Left hindlimb (tissue), 1 donor: ENCODE measurements around the gene ST6GALNAC3.

Source experiments
- DNase-seq: peaks from one replicate; pipeline ENCODE4 v3.0.0-alpha.2; 2018

Gene ST6GALNAC3

DNA sequence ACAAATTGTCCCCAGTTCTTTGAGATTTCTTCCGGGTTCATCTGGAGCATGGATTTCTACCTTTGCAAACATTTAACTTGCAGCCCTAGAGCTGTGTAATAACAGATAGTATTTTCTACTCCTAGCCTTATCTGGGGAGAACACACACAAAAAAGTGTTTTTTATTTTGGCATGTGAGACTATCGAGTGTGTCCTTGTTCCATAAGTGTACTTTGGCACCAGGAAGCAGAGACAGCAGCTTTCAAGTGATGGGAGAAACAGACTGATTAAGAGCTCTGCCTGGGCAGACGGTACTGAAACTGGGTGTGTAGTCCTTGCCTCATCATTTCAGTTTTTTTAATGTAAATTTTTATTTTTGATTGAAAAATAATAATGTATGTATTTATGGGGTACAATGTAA is 297.4 kb downstream of the ST6GALNAC3 start:
- no peak for DNase-seq

DNA sequence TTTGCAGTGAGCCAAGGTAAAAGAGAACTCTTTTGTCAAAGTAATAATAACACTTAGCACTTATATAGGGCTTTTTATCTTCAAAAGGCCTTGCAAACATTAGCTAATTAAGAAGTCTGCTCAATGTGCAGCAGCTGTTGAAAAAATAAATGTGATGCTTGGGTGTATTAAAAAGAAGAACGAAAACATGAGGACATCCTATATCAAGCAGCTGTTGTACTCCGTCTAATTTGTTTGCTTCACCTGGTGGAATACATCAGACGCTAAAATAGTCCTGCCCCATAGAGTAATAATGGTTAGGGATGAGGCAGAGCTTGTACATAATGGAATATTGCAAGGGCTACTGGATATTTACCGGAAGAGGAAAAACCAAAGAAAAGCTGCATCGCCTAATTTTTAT is 299.5 kb downstream of the ST6GALNAC3 start:
- DNase-seq = no peak

DNA sequence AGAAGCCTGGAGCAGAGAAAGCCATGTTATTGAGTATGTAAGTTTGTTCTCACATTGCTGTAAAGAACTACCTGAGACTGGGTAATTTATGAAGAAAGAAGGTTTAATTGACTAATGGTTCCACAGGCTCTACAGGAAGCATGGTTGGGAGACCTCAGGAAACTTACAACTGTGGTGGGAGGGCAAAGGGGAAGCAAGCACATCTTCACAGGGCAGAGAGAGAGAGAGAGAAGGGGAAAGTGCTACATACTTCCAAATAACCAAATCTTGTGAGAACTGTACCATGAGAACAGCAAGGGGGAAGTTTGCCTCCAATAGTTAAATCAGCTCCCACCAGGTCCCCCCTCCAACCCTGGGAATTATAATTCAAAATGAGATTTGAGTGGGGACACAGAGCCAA is 302.7 kb downstream of the ST6GALNAC3 start:
- no peak for DNase-seq

DNA sequence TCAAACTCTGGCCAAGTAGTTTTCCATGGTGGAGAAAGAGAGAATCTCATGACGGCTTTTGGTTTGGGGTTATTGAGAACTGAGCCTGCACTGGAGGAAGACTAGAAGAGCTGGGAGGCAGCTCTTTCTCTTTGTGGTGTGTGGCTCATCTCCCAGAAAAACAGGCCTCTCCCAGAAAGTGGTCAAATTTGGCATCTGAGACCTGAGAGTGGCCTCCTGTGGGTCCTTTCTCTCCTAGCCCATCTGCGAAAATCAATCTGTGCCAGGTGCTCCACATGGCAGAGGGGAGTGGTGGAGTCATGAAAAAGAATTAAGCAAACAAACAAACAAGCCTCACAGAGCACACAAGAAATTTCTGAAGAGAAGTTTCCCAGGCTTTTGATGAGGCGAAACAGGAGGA is 305.0 kb downstream of the ST6GALNAC3 start:
- no peak for DNase-seq

DNA sequence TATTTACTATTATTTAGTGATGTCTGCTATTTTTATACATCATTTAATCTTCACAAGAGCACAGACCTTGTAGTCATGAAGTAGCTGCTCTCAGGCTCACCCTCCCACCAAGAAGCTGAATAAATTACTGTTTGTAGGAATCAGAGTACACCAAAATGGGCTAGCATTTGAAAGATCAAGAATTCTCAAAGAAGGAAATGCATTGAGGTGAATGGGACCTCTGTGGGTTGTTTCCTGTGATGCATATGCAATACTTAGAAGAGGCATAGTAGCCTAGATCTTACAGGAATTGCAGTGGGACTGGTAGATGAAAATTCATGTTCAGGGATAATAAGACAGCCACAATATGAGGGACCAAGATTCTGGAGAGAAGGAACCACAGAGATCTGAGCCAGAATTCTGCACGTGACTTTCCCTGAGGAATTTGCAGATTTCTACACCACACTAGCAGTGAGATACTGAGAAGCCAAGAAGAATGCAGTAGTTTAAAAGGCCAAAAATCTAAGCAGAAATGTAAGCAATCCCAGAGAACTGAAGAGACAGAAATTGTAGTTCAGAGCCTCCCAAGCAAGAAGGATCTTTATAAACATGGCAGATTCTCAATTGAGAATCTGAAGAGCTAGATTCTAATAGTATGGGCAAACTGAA is 307.0 kb downstream of the ST6GALNAC3 start:
- DNase-seq = no peak

DNA sequence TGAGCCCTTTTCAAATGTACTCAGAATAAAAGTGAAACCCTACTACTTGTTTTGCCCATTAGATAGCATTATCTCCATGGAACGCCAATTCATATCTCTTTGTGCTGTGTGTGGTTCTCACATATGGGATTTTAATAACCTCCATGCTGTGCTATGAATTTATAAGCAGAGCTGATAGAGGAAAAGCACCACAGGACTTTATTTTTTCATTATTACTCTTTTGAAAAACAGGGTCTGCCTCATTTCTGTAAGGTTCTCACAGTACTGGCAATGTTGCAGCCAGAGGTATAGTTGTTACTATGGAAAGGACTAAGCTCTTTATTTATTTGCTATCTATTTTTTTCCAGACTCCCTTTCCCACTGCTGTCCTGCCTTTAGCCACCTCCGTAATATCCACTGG is 313.7 kb downstream of the ST6GALNAC3 start:
- no peak for DNase-seq

DNA sequence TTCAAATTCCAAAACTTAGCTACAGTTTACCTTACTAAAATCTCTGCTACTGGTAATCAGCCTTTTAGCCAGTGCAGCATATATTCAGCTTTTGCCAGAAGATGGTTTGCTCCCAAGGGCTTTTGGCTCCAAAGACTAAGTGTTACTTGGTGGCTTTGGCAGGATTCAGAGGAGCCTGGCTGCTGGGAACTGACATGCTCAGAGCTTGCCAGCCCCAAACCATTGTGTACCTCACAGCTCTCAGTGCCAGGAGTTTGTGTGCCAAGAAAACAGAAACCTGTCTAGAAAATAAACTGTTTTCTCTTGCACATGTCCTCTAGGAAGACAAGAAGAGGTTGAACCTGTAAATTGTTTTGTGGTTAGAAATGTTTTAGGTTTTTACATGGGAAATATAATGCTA is 315.9 kb downstream of the ST6GALNAC3 start:
- no peak for DNase-seq

DNA sequence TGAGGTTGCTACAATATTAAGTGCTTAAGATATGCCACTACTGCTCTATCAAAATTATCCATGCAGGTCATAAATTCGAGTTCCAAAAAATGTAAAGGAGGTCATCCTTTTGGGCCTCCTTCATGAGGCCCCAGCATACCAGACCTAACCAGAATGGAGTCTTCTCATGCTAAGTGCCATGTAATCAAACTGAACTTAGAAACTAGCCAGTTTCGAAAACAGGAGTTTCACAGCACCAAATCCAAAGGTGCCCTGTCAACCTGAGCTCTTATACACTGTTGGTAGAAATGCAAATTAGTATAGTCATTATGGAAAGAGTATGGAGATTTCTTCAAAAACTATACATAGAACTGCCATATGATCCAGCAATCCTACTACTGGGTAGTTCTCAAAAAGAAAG is 320.5 kb downstream of the ST6GALNAC3 start:
- DNase-seq = no peak

DNA sequence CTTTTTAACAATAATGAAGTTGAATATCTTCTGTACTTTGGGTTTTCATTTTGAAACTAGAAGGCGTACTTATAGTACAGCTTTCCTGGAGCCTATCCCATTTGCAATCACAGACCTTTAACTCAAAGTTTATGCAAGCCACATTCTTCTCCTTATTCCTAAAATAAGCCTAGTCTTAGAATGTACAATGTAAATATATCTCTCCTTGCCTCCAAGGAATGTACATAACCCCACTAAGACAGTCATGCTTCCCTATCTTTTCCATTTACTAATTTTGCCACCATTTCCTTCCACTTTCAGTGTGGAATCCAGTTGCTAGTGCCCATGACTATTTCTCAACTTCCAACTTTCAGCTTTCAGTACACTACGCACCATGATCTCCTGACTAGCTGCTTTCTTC is 327.6 kb downstream of the ST6GALNAC3 start:
- DNase-seq = no peak

DNA sequence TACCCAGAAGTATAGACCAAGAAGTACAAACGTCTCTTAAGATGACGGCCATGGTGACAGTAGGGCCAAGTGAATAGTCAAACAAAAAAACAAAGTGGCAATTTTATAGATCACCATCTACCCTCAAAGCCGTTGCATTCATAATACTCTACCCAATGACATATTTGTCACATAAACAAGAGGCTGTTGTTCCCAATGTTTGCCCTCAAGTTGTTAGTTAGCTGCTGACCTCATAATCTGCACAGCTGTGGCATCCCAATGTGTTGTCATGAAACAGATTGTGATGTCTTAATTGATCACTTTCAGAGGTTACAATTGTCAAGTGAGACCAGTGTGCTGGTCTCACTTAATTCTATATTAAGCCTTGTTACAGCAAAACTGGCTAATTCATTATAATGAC is 333.8 kb downstream of the ST6GALNAC3 start:
- no peak for DNase-seq

DNA sequence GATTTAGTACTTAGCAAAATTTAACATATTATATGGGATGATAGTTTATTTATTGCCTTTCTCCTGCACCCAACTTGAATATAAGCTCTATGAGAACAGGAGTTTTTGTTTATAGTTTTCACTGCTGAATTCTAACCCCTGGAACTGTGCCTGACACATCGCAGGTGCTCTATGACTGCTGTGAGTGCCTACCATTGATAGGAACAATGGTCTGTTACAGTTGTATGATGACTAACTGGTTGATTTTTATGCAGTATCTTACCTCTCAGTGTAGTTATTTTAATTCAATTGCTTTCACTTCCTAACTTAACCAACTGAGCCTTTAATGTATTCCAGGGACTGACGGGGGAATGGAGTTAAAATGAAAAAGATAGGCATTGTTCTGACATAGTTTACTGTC is 336.0 kb downstream of the ST6GALNAC3 start:
- no peak for DNase-seq

DNA sequence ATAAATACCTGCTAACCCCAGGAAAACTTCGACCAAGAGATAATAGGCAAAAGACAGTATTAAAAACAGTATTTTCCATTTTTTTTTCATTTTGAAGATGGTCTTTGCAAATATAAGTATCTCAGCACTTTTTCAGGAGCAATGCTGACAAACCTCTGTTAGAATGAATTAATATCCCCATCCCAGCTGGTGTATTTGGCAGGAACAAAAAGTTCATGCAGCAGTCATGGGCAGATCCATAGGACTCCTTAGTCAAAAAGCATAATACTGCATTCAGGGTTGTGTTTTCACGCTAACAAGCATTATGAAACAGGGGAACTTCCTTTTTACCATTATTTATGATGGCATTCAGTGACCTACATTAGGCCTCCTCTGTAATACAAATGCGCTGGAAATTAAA is 344.0 kb downstream of the ST6GALNAC3 start:
- DNase-seq = no peak

DNA sequence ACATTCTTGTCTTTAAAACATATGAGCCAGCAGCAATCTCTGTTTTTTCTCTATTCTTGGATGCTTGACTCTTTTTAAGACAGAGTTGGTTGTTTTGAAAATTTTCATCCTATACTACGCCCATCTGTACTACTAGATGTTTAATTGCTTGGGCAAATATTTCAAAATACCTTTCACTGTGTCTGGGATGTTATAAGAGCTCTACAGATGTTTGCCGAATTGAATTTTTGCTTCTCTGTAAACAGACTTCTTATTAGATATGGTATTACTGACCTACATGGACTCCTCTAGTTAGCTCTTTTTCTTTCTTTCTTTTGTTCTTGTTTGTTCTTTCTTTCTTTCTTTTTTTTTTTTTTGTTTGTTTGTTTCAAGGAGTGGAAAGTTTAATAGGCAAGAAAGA is 345.1 kb downstream of the ST6GALNAC3 start:
- no peak for DNase-seq

DNA sequence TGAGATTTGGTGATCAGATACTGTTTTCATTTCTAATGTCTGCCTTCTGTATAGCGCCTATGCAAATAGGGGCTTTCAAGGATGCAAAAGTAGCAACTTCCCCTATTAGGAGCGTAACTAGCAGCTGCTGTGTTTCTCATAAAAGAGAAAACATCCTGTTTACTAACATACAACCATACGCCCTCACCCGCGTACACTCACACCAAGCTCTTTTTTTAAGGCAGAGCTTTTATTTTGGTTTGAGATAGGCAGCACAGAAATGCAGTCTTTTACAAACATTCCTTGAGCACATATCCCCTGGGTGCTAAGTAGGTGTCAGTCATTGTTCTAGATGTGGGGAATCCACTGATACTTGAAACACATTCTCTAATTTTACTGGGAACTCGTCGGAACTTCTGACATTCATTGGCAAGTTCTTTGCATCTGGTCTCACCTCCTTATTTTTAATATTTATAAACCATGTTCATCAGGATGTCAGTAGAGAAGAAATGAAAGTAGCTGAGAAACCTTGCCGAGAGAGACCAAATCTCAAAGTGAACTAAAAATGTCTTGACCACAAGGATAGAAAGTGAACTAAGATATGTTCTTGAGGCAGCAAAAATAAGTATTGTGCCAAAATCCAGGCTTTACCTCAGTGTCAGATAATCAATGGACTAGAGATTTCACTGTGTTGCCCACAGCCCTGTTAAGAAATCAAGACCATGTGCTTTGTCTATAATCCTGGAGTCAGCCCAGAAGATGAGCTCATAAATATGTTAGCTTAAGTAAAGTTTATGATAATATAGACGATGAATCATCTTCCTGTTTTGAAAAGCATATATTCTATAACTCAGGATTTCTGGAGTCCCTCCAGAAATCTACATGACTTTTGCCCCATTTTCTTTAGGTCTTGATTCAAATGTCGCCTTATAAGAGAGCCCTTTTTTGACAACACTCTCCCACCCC is 350.9 kb downstream of the ST6GALNAC3 start:
- no peak for DNase-seq

DNA sequence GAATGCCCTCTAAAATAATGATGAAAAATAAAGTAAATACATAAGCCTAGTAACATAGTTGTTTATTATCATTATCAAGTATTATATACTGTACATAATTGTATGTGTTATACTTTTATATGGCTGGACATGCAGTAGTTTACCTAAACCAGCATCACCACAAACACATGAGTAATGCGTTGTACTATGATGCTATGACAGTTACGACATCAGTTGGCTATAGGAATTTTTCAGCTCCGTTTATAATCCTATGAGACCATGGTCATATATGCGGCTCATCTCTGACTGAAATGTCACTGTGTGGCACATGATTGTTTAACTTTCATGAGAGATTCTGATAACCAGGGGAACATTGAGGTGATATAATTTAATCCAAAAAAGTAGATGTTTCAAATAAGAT is 352.1 kb downstream of the ST6GALNAC3 start:
- DNase-seq = no peak

DNA sequence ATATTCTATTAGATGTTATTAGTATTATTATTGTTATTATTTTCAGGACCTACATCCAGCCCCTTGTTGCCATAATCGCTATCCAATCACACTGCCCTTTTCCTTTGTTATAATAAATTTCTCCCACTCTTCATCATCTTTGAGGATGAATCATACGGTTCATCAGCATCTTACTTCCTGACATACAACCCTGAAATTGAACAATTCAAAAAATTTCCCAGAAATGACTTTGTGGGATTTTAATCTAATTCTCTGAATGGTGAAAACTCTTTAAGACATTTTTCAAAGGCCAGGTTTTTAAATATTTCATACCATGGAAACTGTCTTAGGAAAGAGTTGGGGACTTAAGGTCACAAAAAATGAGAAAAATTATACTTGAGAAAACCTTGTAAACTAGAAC is 353.5 kb downstream of the ST6GALNAC3 start:
- no peak for DNase-seq

DNA sequence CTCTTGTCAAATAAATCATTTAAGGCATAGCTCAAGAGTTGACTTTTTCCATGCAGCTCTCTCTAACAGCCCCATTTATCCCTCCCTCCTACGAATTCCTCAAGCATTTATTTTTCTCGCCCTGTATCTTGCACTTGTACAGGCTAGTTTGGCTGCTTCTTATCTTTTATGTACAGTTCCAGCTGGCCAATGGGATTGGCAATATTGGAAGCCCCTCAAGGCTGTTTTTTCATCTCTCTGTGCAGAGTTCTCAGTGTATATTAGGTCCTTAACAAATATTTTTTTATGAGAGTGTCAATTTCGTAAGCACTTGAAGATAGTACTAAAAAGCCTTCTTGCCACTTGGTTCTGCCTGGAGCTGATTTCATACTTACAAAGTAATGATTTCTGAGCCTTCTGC is 356.0 kb downstream of the ST6GALNAC3 start:
- no peak for DNase-seq

DNA sequence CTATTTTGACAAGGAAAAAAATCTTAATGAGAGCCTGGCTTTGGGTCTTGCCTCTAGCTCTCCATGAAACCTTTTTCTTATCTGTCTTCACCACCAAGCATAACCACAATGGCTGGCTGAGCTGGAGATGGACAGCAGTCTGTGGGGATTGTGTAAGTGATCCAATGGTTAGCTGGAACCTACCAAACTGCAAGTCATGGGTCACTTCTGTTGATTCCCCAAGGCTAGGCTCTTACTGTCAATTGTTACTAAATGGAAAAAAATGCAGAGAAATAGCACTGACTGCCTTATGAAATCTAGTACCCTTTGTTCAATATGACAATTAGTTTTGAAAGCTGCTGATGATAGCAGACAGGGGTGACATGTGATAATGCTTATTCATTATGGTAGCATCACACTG is 359.0 kb downstream of the ST6GALNAC3 start:
- DNase-seq = no peak

DNA sequence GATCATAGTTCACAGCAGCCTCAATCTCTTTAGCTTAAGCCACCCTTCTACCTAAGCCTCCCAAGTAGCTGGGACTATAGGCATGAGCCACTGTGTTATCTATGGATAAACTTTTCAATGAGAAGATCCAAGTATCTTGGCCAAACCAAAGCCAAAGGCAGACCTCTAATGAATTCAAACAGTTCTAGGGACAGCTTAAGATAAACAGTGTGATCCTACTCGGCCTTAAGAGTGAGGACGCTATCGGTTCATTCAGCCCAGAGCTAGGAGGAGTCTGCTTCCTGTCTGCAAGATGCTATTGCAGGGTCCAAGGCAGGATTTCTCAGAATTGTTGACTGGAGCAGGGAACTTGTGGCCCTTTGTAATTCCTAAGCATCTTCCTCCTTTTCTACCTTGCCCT is 368.7 kb downstream of the ST6GALNAC3 start:
- no peak for DNase-seq

DNA sequence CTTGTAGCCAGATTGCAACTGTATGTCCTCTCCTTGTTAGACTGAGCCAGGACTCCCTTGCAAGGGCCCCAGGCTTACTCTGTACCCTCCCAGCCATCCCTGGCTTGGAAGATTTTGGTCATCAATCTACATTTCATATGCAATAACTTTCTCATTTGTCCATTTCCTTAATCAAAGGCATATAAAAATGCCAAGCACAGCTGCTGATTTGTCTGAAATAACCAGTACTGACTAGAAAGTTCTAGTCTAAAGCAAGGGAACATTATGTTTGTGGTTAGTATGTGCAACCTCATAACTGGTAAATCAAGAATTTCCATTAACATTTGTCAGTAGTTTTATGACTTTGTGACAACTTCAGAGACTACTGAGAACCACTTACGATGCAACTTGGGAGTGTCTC is 370.2 kb downstream of the ST6GALNAC3 start:
- DNase-seq = no peak

DNA sequence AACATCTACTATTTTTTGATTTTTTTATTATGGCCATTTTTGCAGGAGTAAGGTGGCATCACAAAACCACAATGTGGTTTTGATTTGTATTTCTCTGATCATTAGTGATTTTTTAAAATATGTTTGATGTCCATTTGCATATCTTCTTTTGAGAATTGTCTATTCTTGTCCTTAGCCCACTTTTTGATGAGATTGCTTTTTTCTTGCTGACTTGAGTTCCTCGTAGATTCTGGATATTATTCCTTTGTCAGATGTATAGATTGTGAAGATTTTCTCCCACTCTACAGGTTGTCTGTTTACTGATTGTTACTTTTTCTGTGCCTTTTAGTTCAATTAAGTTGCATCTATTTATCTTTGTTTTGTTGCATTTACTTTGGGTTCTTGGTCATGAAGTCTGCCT is 375.7 kb downstream of the ST6GALNAC3 start:
- no peak for DNase-seq

DNA sequence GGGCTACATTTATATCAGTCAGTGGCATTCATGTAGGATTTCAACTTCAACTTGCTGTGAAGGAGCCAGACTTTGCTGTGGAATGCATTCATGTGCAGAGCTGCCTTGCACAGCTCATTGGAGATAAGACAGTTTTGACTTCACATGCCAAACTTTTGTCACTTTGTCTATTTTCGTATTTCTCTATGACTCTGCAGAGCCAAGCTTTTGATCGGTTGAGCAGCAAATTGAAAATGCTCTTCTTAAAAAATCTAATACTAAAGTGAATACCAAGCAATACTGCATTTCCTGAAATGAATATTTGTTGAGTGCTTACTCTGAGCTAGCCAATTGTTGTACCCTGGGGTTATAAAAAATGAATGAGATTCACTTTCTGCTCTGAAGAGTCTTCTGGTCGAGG is 388.7 kb downstream of the ST6GALNAC3 start:
- no peak for DNase-seq

DNA sequence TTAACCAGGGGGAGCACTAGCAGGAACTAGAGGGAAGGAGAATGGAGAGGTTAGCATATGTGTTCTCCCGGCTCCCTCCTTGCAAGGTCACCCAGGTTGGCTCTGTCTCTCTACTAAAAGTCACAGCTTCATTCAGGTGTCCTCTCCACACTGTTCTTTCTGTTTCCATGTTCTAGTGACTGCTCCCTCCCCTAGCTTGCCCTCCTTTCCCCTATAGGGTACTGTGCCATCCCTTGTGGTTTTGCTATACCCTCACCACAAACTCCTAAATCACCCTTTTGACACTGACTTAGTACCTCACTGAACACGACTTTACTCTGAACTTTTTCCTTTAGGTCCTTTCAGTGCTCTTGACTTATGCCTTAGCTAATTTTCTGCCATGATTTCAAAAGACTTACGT is 389.3 kb downstream of the ST6GALNAC3 start:
- DNase-seq = no peak

DNA sequence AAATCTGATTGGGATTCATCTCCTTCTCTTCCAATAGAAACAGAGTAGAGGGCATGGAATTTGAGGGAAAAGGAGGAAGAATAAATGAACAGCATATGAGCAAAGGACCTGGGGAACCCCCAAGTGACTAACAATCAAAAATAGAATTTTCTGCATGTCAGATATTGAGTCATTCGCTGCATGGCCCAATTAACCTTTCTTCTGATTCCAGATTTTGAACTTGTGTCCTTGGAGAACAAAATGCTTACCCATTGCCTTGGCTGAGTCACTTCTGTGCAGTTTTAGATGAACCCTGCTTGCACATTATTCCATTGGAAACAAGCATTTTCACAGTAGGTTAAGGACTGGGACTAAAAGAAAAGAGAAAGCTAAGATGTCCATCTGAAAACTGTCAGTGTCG is 390.5 kb downstream of the ST6GALNAC3 start:
- DNase-seq = no peak

DNA sequence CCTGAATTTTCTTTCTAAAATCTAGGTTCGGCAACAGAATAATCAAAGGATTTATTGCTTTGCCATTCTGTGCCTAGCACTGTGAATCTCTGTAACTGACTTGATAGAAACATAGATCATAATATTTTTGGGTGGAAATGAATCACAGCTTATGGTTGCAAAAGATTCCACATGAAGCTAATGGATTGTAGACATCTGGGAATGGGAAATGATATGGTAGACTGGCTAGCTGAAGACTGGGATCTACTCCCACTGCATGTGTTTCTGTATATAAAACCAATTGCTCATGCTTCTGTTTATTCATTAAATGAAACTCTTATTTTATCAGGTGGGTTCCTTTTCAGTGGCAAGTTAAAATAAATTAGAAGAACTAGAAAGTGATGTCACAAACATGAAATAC is 395.6 kb downstream of the ST6GALNAC3 start:
- no peak for DNase-seq
